CD8-positive, alpha-beta memory T cell (primary cell): ENCODE data around the gene IQCB1. TPM values are rescaled to one million over a fixed set of nuclear protein-coding genes. Genes with fewer than 3 reads are reported as not detected.
"Not testable (repeated sequence)": the region's sequence is repeated elsewhere in the genome, so short reads cannot be mapped to it uniquely, and the experiment has no call there.

Source experiments
- CTCF ChIA-PET: fragments of 350-600 bp; sonication (Branson Sonifier 250); formaldehyde crosslinking; loops from one replicate; lab custom pipeline; 2021; ENCODE audit warnings: antibody characterized with exemption; lab: Charles Lee
- POLR2A ChIA-PET: fragments of 350-600 bp; sonication (Branson Sonifier 250); formaldehyde crosslinking; loops from one replicate; lab custom pipeline; 2021; ENCODE audit warnings: antibody characterized with exemption; lab: Charles Lee
- DNase-seq, 5 donors: peaks; one replicate each; pipeline versions ENCODE4 v3.0.0 to v3.0.0-alpha.2; 2020 to 2022; ENCODE audit warnings: mixed read lengths in 1 of 5
- H3K27ac ChIP-seq: one replicate; pipeline ENCODE4 v1.7.0; 2013; ENCODE audit warnings: low read depth, mild to moderate bottlenecking, low read length, moderate library complexity
- H3K27me3 ChIP-seq: 2 replicates; pipeline ENCODE4 v1.7.0; 2013; ENCODE audit warnings: low read length, mild to moderate bottlenecking; ENCODE audit not compliant: insufficient read depth, poor library complexity, severe bottlenecking
- H3K36me3 ChIP-seq: 2 replicates; pipeline ENCODE4 v1.7.0; 2013; ENCODE audit warnings: mild to moderate bottlenecking, low read length, moderate library complexity; ENCODE audit not compliant: insufficient read depth
- H3K4me1 ChIP-seq: 2 replicates; pipeline ENCODE4 v1.7.0; 2013; ENCODE audit warnings: mild to moderate bottlenecking, low read length, moderate library complexity; ENCODE audit not compliant: insufficient read depth
- H3K4me3 ChIP-seq: 2 replicates; pipeline ENCODE4 v1.7.0; 2013; ENCODE audit warnings: mild to moderate bottlenecking, low read length
- H3K9me3 ChIP-seq: 2 replicates; pipeline ENCODE4 v1.7.0; 2013; ENCODE audit warnings: mild to moderate bottlenecking, low read length
- H3K27ac Mint-ChIP-seq, 8 donors: one replicate each; pipeline ENCODE4 v1.8.0; 2020 to 2021; ENCODE audit warnings: mixed read lengths in 8 of 8, mild to moderate bottlenecking in 6 of 8, inconsistent platforms in 3 of 8, moderate library complexity in 3 of 8
- H3K27me3 Mint-ChIP-seq, 2 donors: one replicate each; pipeline ENCODE4 v1.8.0; 2020 to 2021; ENCODE audit warnings: mixed read lengths in 2 of 2, mild to moderate bottlenecking in 1 of 2, moderate library complexity in 1 of 2
- H3K36me3 Mint-ChIP-seq, 3 donors: one replicate each; pipeline ENCODE4 v1.8.0; 2020 to 2021; ENCODE audit warnings: mixed read lengths in 3 of 3, inconsistent platforms in 1 of 3, mild to moderate bottlenecking in 1 of 3
- H3K4me1 Mint-ChIP-seq, 3 donors: one replicate each; pipeline ENCODE4 v1.8.0; 2020 to 2021; ENCODE audit warnings: mixed read lengths in 3 of 3, inconsistent platforms in 1 of 3, mild to moderate bottlenecking in 1 of 3
- H3K4me3 Mint-ChIP-seq, 7 donors: one replicate each; pipeline ENCODE4 v1.8.0; 2020 to 2021; ENCODE audit warnings: mixed read lengths in 7 of 7, mild to moderate bottlenecking in 6 of 7, moderate library complexity in 4 of 7, inconsistent platforms in 2 of 7
- H3K9me3 Mint-ChIP-seq, 5 donors: one replicate each; pipeline ENCODE4 v1.8.0; 2020 to 2022; ENCODE audit warnings: mixed read lengths in 5 of 5, mild to moderate bottlenecking in 3 of 5, moderate library complexity in 2 of 5, inconsistent platforms in 1 of 5
- polyA plus RNA-seq: library from polyadenylated mRNA; unstranded; fragments of 300-500 nt; fragmentation: Illumina TruSeq; gene quantifications from one replicate; pipeline ENCODE4 v1.2.3, GENCODE V29; 2021
- total RNA-seq, 2 experiments: library from RNA; stranded (reverse); gene quantifications; one replicate each; pipeline ENCODE4 v1.2.3, GENCODE V29; 2021

The IQCB1 gene
- total and polyA plus RNA-seq, 3 experiments from 2014 or later, result 21.3 to 27.4 (median 27.3) TPM

GRCh38 chr3:121857778-121858177 is 22.9 kb upstream of the IQCB1 start:
- peaks cover 12 to 28% (median 24%) of the 10 kb centered on the region in 3 donors for H3K36me3 Mint-ChIP-seq
- H3K4me3 ChIP-seq, H3K27ac Mint-ChIP-seq, H3K4me1 Mint-ChIP-seq, H3K4me3 Mint-ChIP-seq, CTCF ChIA-PET, H3K27me3 Mint-ChIP-seq, H3K27me3 ChIP-seq, H3K4me1 ChIP-seq, H3K36me3 ChIP-seq, H3K9me3 Mint-ChIP-seq, H3K9me3 ChIP-seq, H3K27ac ChIP-seq, DNase-seq, POLR2A ChIA-PET: not testable (repeated sequence)

- H3K9me3 ChIP-seq, result no peaks in the 10 kb centered on the region
- no peaks in the 10 kb centered on the region for H3K27me3 ChIP-seq
- Mint-ChIP-seq H3K27ac (no peak overlapping the region), H3K4me1 (no peaks in the 10 kb centered on the region), H3K9me3 (no peaks in the 10 kb centered on the region), H3K4me3 (no peak overlapping the region), H3K36me3 (peaks cover 9 to 18% (median 18%) of the 10 kb centered on the region in 3 donors), H3K27me3 (no peaks in the 10 kb centered on the region)
- no peaks in the 10 kb centered on the region for H3K4me1 ChIP-seq
- CTCF ChIA-PET, result no interaction called here
- no peaks in the 10 kb centered on the region for H3K36me3 ChIP-seq
- no peak overlapping the region for H3K4me3 ChIP-seq
- no peak overlapping the region for H3K27ac ChIP-seq
- POLR2A ChIA-PET, result no interaction called here
- DNase-seq, result no peak
Measured at GRCh38 chr3:121855555-121855954, 20.7 kb upstream of the IQCB1 start.

- Histone ChIP-seq H3K27ac (no peak overlapping the region), H3K9me3 (no peaks in the 10 kb centered on the region), H3K27me3 (no peaks in the 10 kb centered on the region), H3K4me1 (no peaks in the 10 kb centered on the region), H3K4me3 (no peak overlapping the region), H3K36me3 (no peaks in the 10 kb centered on the region)
- ChIA-PET CTCF (no interaction called here), POLR2A (no interaction called here)
- Mint-ChIP-seq H3K27ac (no peak overlapping the region), H3K27me3 (no peaks in the 10 kb centered on the region), H3K9me3 (no peaks in the 10 kb centered on the region), H3K36me3 (peaks cover 3 to 7% (median 6%) of the 10 kb centered on the region in 3 donors), H3K4me1 (no peaks in the 10 kb centered on the region), H3K4me3 (no peak overlapping the region)
- DNase-seq, result no peak
Measured at GRCh38 chr3:121852256-121852655, 17.4 kb upstream of the IQCB1 start.

GRCh38 chr3:121844892-121845291 is 10.0 kb upstream of the IQCB1 start:
- Histone ChIP-seq H3K27me3 (no peaks in the 10 kb centered on the region), H3K4me1 (no peaks in the 10 kb centered on the region), H3K4me3 (no peak overlapping the region), H3K9me3 (no peaks in the 10 kb centered on the region), H3K36me3 (no peaks in the 10 kb centered on the region), H3K27ac (no peak overlapping the region)
- ChIA-PET POLR2A (no interaction called here), CTCF (no interaction called here)
- H3K4me3 Mint-ChIP-seq, result no peak overlapping the region
- no peak overlapping the region for H3K27ac Mint-ChIP-seq
- no peak for DNase-seq
- H3K27me3 Mint-ChIP-seq, result no peaks in the 10 kb centered on the region
- no peaks in the 10 kb centered on the region for H3K4me1 Mint-ChIP-seq
- H3K36me3 Mint-ChIP-seq, result peaks cover 0 to 4% (median 3%) of the 10 kb centered on the region in 3 donors
- no peaks in the 10 kb centered on the region for H3K9me3 Mint-ChIP-seq

- Histone ChIP-seq H3K9me3 (no peaks in the 10 kb centered on the region), H3K27me3 (no peaks in the 10 kb centered on the region), H3K27ac (no peak overlapping the region), H3K4me3 (no peak overlapping the region), H3K36me3 (no peaks in the 10 kb centered on the region), H3K4me1 (peaks cover 11% of the 10 kb centered on the region)
- H3K9me3 Mint-ChIP-seq, result no peaks in the 10 kb centered on the region
- no peak overlapping the region for H3K4me3 Mint-ChIP-seq
- CTCF ChIA-PET, result no interaction called here
- POLR2A ChIA-PET, result no interaction called here
- H3K4me1 Mint-ChIP-seq, result peaks cover 16 to 18% (median 18%) of the 10 kb centered on the region in 3 donors
- H3K27me3 Mint-ChIP-seq, result peaks cover 0 to 4% of the 10 kb centered on the region in 2 donors
- no peak overlapping the region for H3K27ac Mint-ChIP-seq
- no peak for DNase-seq
- H3K36me3 Mint-ChIP-seq, result peaks cover 0 to 5% (median 1%) of the 10 kb centered on the region in 3 donors
Measured at GRCh38 chr3:121839962-121840361, 5.1 kb upstream of the IQCB1 start.

GRCh38 chr3:121836481-121836880 is 1.6 kb upstream of the IQCB1 start:
- H3K36me3 Mint-ChIP-seq, result peaks cover 0 to 27% (median 10%) of the 10 kb centered on the region in 3 donors
- H3K27ac Mint-ChIP-seq, result peak overlapping the region in 3 of 8 donors; percentile 58 to 63 (median 61)
- POLR2A ChIA-PET, result no interaction called here

GRCh38 chr3:121836064-121836463 is 1.2 kb upstream of the IQCB1 start:
- POLR2A ChIA-PET, result no interaction called here
- no peaks in the 10 kb centered on the region for H3K27me3 ChIP-seq
- peak overlapping the region; percentile 91 for H3K27ac ChIP-seq
- H3K9me3 ChIP-seq, result no peaks in the 10 kb centered on the region
- Mint-ChIP-seq H3K9me3 (no peaks in the 10 kb centered on the region), H3K27me3 (peaks cover 0 to 5% of the 10 kb centered on the region in 2 donors), H3K4me3 (peak overlapping the region; percentile 83 to 95 (median 92)), H3K4me1 (peaks cover 45 to 54% (median 52%) of the 10 kb centered on the region in 3 donors), H3K36me3 (peaks cover 0 to 30% (median 12%) of the 10 kb centered on the region in 3 donors), H3K27ac (peak overlapping the region in 7 of 8 donors; percentile 51 to 98 (median 92))
- CTCF ChIA-PET, result no interaction called here
- no peaks in the 10 kb centered on the region for H3K36me3 ChIP-seq
- no peak for DNase-seq
- H3K4me1 ChIP-seq, result peaks cover 26% of the 10 kb centered on the region
- peak overlapping the region; percentile 79 for H3K4me3 ChIP-seq

More at GRCh38 chr3:121836481-121836880, 1.6 kb upstream of the IQCB1 start:
- DNase-seq, result no peak
- H3K4me3 ChIP-seq, result no peak overlapping the region
- CTCF ChIA-PET, result no interaction called here
- Mint-ChIP-seq H3K9me3 (no peaks in the 10 kb centered on the region), H3K4me3 (peak overlapping the region; percentile 83 to 95 (median 92)), H3K4me1 (peaks cover 44 to 50% (median 49%) of the 10 kb centered on the region in 3 donors), H3K27me3 (peaks cover 0 to 5% of the 10 kb centered on the region in 2 donors)
- H3K27me3 ChIP-seq, result no peaks in the 10 kb centered on the region
- H3K9me3 ChIP-seq, result no peaks in the 10 kb centered on the region
- H3K36me3 ChIP-seq, result no peaks in the 10 kb centered on the region
- H3K27ac ChIP-seq, result no peak overlapping the region
- peaks cover 26% of the 10 kb centered on the region for H3K4me1 ChIP-seq

GRCh38 chr3:121835465-121835801 is 573 bp upstream of the IQCB1 start:
- H3K36me3 ChIP-seq, result no peaks in the 10 kb centered on the region
- peak overlapping the region; percentile 79 for H3K4me3 ChIP-seq
- peak overlapping the region; percentile 91 for H3K27ac ChIP-seq
- CTCF ChIA-PET, result interaction anchor here (1.0 to 1.4 kb wide), 2 partner anchors 52 to 175 kb away, joined by 3 read pairs; partner anchors contain the start of gene HCLS1
- POLR2A ChIA-PET, result interaction anchor here (1.4 kb wide), 1 partner anchor 174 kb away, joined by 3 read pairs; the partner anchor contains the start of gene HCLS1
- H3K9me3 ChIP-seq, result no peaks in the 10 kb centered on the region
- H3K4me1 ChIP-seq, result peaks cover 26% of the 10 kb centered on the region
- DNase-seq, result no peak
- peak overlapping the region; percentile 51 to 99 (median 93) for H3K27ac Mint-ChIP-seq
- H3K27me3 ChIP-seq, result no peaks in the 10 kb centered on the region
- H3K36me3 Mint-ChIP-seq, result peaks cover 0 to 35% (median 10%) of the 10 kb centered on the region in 3 donors
- peaks cover 50 to 60% (median 57%) of the 10 kb centered on the region in 3 donors for H3K4me1 Mint-ChIP-seq
- peaks cover 0 to 5% of the 10 kb centered on the region in 2 donors for H3K27me3 Mint-ChIP-seq
- H3K4me3 Mint-ChIP-seq, result peak overlapping the region; percentile 83 to 95 (median 92)
- H3K9me3 Mint-ChIP-seq, result no peaks in the 10 kb centered on the region
